Measurements from ENCODE around the gene LNX2.

GRCh38 chr13:27620377-27621115, at the start of gene LNX2:
- TF ChIP-seq, protein P1, sequence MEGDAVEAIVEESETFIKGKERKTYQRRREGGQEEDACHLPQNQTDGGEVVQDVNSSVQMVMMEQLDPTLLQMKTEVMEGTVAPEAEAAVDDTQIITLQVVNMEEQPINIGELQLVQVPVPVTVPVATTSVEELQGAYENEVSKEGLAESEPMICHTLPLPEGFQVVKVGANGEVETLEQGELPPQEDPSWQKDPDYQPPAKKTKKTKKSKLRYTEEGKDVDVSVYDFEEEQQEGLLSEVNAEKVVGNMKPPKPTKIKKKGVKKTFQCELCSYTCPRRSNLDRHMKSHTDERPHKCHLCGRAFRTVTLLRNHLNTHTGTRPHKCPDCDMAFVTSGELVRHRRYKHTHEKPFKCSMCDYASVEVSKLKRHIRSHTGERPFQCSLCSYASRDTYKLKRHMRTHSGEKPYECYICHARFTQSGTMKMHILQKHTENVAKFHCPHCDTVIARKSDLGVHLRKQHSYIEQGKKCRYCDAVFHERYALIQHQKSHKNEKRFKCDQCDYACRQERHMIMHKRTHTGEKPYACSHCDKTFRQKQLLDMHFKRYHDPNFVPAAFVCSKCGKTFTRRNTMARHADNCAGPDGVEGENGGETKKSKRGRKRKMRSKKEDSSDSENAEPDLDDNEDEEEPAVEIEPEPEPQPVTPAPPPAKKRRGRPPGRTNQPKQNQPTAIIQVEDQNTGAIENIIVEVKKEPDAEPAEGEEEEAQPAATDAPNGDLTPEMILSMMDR (IDR thresholded peaks at IDR 0.05; ENCODE audit: low read depth, low read length) = no peak
- TF ChIP-seq EZH2phosphoT487 (IDR thresholded peaks at IDR 0.05; ENCODE audit: low read depth) = no peak
